Measurements from ENCODE around the gene SWAP70.
"Not testable (repeated sequence)": the region's sequence is repeated elsewhere in the genome, so short reads cannot be mapped to it uniquely, and the experiment has no call there.

The SWAP70 gene

GRCh38 chr11:9692691-9693090 lies 28.8 kb downstream of the SWAP70 start:
- TF ChIP-seq CTCF (IDR thresholded peaks at IDR 0.05; ENCODE audit: insufficient read depth, low read length, poor library complexity, severe bottlenecking), result no peak
- no peak for TF ChIP-seq EZH2phosphoT487 (conservative IDR thresholded peaks at IDR 0.05; ENCODE audit: low read length)
- Histone ChIP-seq H4K20me1 (ENCODE audit: low read depth, low read length) (peaks cover 24% of the 10 kb centered on the region), H3K27me3 (ENCODE audit: low read length) (no peaks in the 10 kb centered on the region), H3K36me3 (ENCODE audit: low read length) (peaks cover 42% of the 10 kb centered on the region), H3K4me3 (ENCODE audit: insufficient read depth, low read length, poor library complexity, severe bottlenecking) (peak overlapping the region; percentile 15), H3K9me2 (replicated peaks; ENCODE audit: insufficient read depth, low read length) (no peaks in the 10 kb centered on the region), H2AFZ (ENCODE audit: low read depth, low read length, severe bottlenecking) (no peak overlapping the region), H3K27ac (ENCODE audit: low read depth, low read length) (peak overlapping the region; percentile 91), H3K79me2 (ENCODE audit: insufficient read depth, low read length) (peaks cover 99% of the 10 kb centered on the region), H3K9ac (ENCODE audit: low read length) (peak overlapping the region; percentile 40), H3K9me3 (ENCODE audit: insufficient read depth, low read length) (no peaks in the 10 kb centered on the region), H3F3A (ENCODE audit: insufficient read depth) (peaks cover 87% of the 10 kb centered on the region), H3K4me2 (ENCODE audit: low read depth, low read length, poor library complexity, severe bottlenecking) (peak overlapping the region; percentile 91)

GRCh38 chr11:9693801-9694553 lies 30.1 kb downstream of the SWAP70 start:
- TF ChIP-seq EZH2phosphoT487 (conservative IDR thresholded peaks at IDR 0.05; ENCODE audit: low read length) (no peak), CTCF (IDR thresholded peaks at IDR 0.05; ENCODE audit: insufficient read depth, low read length, poor library complexity, severe bottlenecking) (no peak)
- H3K9ac ChIP-seq (ENCODE audit: low read length), result peak overlapping the region; percentile 40
- H2AFZ ChIP-seq (ENCODE audit: low read depth, low read length, severe bottlenecking), result no peak overlapping the region
- H3K27me3 ChIP-seq (ENCODE audit: low read length), result no peaks in the 10 kb centered on the region
- H3K9me3 ChIP-seq (ENCODE audit: insufficient read depth, low read length), result no peaks in the 10 kb centered on the region
- H3K36me3 ChIP-seq (ENCODE audit: low read length), result peaks cover 49% of the 10 kb centered on the region
- peak overlapping the region; percentile 91 for H3K4me2 ChIP-seq (ENCODE audit: low read depth, low read length, poor library complexity, severe bottlenecking)
- peaks cover 24% of the 10 kb centered on the region for H4K20me1 ChIP-seq (ENCODE audit: low read depth, low read length)
- peaks cover 99% of the 10 kb centered on the region for H3K79me2 ChIP-seq (ENCODE audit: insufficient read depth, low read length)
- H3K27ac ChIP-seq (ENCODE audit: low read depth, low read length), result peak overlapping the region; percentile 91
- H3K9me2 ChIP-seq (replicated peaks; ENCODE audit: insufficient read depth, low read length), result no peaks in the 10 kb centered on the region
- H3K4me3 ChIP-seq (ENCODE audit: insufficient read depth, low read length, poor library complexity, severe bottlenecking), result peak overlapping the region; percentile 2
- H3F3A ChIP-seq (ENCODE audit: insufficient read depth), result peaks cover 87% of the 10 kb centered on the region

GRCh38 chr11:9695228-9695627 lies 31.4 kb downstream of the SWAP70 start:
- H3K9me3 ChIP-seq (ENCODE audit: insufficient read depth, low read length); H2AFZ ChIP-seq (ENCODE audit: low read depth, low read length, severe bottlenecking); H3K27me3 ChIP-seq (ENCODE audit: low read length); H3K4me3 ChIP-seq (ENCODE audit: insufficient read depth, low read length, poor library complexity, severe bottlenecking); H3K9ac ChIP-seq (ENCODE audit: low read length); H3K9me2 ChIP-seq (replicated peaks; ENCODE audit: insufficient read depth, low read length): not testable (repeated sequence)
- Histone ChIP-seq H3K27ac (ENCODE audit: low read depth, low read length) (peak overlapping the region; percentile 82), H4K20me1 (ENCODE audit: low read depth, low read length) (peaks cover 28% of the 10 kb centered on the region), H3K36me3 (ENCODE audit: low read length) (peaks cover 54% of the 10 kb centered on the region), H3F3A (ENCODE audit: insufficient read depth) (peaks cover 85% of the 10 kb centered on the region), H3K4me2 (ENCODE audit: low read depth, low read length, poor library complexity, severe bottlenecking) (peak overlapping the region; percentile 48), H3K79me2 (ENCODE audit: insufficient read depth, low read length) (peaks cover 99% of the 10 kb centered on the region)

- Histone ChIP-seq H4K20me1 (ENCODE audit: low read depth, low read length) (peaks cover 37% of the 10 kb centered on the region; the same call in 1 of the 2 replicates), H3K27ac (ENCODE audit: low read depth, low read length) (peak overlapping the region; percentile 82), H2AFZ (ENCODE audit: low read depth, low read length, severe bottlenecking) (no peak overlapping the region), H3K9ac (ENCODE audit: low read length) (peak overlapping the region; percentile 35; the same call in 1 of the 2 replicates), H3K27me3 (ENCODE audit: low read length) (no peaks in the 10 kb centered on the region), H3K4me2 (ENCODE audit: low read depth, low read length, poor library complexity, severe bottlenecking) (peak overlapping the region; percentile 48), H3K9me2 (replicated peaks; ENCODE audit: insufficient read depth, low read length) (no peaks in the 10 kb centered on the region), H3F3A (ENCODE audit: insufficient read depth) (peaks cover 83% of the 10 kb centered on the region), H3K4me3 (ENCODE audit: insufficient read depth, low read length, poor library complexity, severe bottlenecking) (no peak overlapping the region), H3K9me3 (ENCODE audit: insufficient read depth, low read length) (no peaks in the 10 kb centered on the region), H3K79me2 (ENCODE audit: insufficient read depth, low read length) (peaks cover 99% of the 10 kb centered on the region), H3K36me3 (ENCODE audit: low read length) (peaks cover 74% of the 10 kb centered on the region)
- no peak for TF ChIP-seq EZH2phosphoT487 (conservative IDR thresholded peaks at IDR 0.05; ENCODE audit: low read length)
- TF ChIP-seq CTCF (IDR thresholded peaks at IDR 0.05; ENCODE audit: insufficient read depth, low read length, poor library complexity, severe bottlenecking), result no peak
Observed at GRCh38 chr11:9697766-9698165, 33.9 kb downstream of the SWAP70 start.
